Upper lobe of left lung (tissue), 4 donors: ENCODE measurements around the gene MPRIP.

ENCODE experiments used
- CTCF ChIP-seq, 6 experiments: fragments of 450-650 bp in 4 of 6; fragments of 200-600 bp in 2 of 6; sonication (generic) in 2 of 6; IDR thresholded peaks; one replicate each; pipeline ENCODE4 v1.5.1; 2016 to 2019; ENCODE audit warnings: antibody characterized with exemption in 6 of 6
- EP300 ChIP-seq, 4 donors: sonication (generic); formaldehyde crosslinking; IDR thresholded peaks; one replicate each; pipeline ENCODE4 v1.5.1; 2017; ENCODE audit warnings: antibody characterized with exemption in 4 of 4, control low read depth in 2 of 4
- POLR2A ChIP-seq, 4 donors: fragments of 450-650 bp; IDR thresholded peaks; one replicate each; pipeline ENCODE4 v1.5.1; 2016 to 2017; ENCODE audit warnings: antibody characterized with exemption in 4 of 4, mild to moderate bottlenecking in 2 of 4
- POLR2AphosphoS5 ChIP-seq, 2 donors: sonication (generic); formaldehyde crosslinking; IDR thresholded peaks; one replicate each; pipeline ENCODE4 v1.5.1; 2017; ENCODE audit warnings: antibody characterized with exemption in 2 of 2

GRCh38 chr17:17044846-17045561, 2.7 kb downstream of the MPRIP start:
- TF ChIP-seq CTCF (IDR thresholded peaks at IDR 0.05): no peak
- peak in 1 of 4 donors; percentile 27 for TF ChIP-seq POLR2A (IDR thresholded peaks at IDR 0.05)
- peak; percentile 22 to 33 for TF ChIP-seq POLR2AphosphoS5 (IDR thresholded peaks at IDR 0.05)
- no peak for TF ChIP-seq EP300 (IDR thresholded peaks at IDR 0.05)
